ENCODE data around the gene FAM180A. TPM values are rescaled to one million over a fixed set of nuclear protein-coding genes. Genes with fewer than 3 reads are reported as not detected.

Gene FAM180A
- total and polyA plus RNA-seq, 9 of the 15 experiments (the other 6 are each of a cell fraction or from before 2014, with no cell fraction given): not detected

GRCh38 chr7:135717693-135718092 lies 30.9 kb downstream of the FAM180A start (continued):
- TF ChIP-seq RREB1 (CRISPR knock-in tag; IDR thresholded peaks at IDR 0.05) (no peak), ZNF175 (CRISPR knock-in tag; IDR thresholded peaks at IDR 0.05; ENCODE audit: low read depth) (no peak), CEBPB (tag; IDR thresholded peaks at IDR 0.05) (no peak), MAZ (CRISPR knock-in tag; conservative IDR thresholded peaks at IDR 0.05 in 1 of 2, IDR thresholded peaks at IDR 0.05 in 1 of 2) (no peak), PTTG1 (tag; IDR thresholded peaks at IDR 0.05; ENCODE audit: low read depth) (no peak), POLR2A (conservative IDR thresholded peaks at IDR 0.05) (no peak), HDAC3 (IDR thresholded peaks at IDR 0.05; ENCODE audit: borderline replicate concordance, partially characterized antibody) (no peak), PPARD (CRISPR knock-in tag; IDR thresholded peaks at IDR 0.05) (no peak)

Data from K562 (cell line).